GM21423 (cell line): ENCODE measurements around the gene SRD5A1.
A peak's percentile ranks its signal among the peaks of the same experiment; 100 is the strongest.
"Not testable (repeated sequence)": the region's sequence is repeated elsewhere in the genome, so short reads cannot be mapped to it uniquely, and the experiment has no call there.

Source experiments
- ATAC-seq: cut with Tn5 transposase; IDR thresholded peaks from one replicate; pipeline ENCODE4 v1.9.1; 2021; ENCODE audit warnings: mild to moderate bottlenecking, moderate library complexity; ENCODE audit not compliant: unreplicated experiment

The SRD5A1 gene

DNA sequence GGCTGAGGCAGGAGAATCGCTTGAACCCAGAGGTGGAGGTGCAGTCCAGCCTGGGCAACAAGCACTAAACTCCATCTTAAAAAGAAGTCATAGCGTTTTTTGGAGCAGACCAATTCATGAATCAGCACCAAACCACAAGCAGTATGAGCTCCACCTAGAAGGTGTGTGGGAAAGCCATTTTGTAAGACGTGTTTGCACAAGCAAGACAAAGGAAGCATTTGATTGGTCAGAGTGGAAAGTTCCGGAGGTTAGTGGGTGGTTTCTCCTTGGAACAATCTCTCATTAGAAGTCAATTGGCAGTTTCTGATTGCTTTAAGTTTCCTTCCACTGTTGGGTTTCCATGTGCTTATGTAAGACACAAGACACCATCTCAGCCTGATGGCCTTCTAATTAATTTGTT, 5.0 kb downstream of the SRD5A1 start:
- ATAC-seq = no peak

DNA sequence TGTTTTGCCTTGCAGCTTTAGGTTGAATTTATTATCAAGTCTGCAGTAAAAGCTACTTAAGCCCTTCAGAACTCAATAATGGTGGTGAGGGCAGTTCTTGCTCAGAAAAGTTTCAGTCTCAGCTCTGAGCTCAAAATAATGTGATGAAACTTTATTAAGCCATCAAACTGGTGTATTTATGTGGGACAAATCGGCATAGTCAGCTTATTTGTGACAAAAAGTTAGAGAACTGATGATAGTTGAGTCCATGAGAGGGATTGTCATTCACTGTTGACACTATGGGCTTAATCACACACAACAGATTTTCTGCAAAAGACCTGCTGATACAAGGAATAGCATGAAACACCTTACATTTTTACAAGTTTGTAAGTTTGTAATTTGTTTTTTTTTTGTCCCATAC, 9.4 kb downstream of the SRD5A1 start:
- ATAC-seq = no peak

DNA sequence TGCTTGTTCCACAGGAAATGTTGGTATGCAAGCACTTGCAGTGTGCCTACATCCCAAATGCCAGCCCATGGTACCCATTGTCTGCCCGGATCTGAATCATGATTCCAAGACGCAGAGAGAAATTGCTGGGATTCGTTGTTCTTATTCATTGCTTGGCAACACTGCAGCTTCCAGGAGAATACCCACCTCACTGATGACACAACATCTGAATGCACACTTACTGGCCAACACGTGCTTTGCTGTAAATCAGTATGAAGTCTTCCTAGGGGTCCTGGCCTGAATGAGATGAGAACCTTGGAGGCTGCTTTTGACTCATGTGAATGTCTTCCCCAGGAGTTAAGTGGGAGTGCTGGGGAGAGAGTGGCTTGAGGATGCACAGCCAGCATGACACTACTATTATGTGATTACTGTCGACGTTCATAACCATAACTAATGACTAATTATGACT, 11.6 kb downstream of the SRD5A1 start:
- ATAC-seq = no peak

DNA sequence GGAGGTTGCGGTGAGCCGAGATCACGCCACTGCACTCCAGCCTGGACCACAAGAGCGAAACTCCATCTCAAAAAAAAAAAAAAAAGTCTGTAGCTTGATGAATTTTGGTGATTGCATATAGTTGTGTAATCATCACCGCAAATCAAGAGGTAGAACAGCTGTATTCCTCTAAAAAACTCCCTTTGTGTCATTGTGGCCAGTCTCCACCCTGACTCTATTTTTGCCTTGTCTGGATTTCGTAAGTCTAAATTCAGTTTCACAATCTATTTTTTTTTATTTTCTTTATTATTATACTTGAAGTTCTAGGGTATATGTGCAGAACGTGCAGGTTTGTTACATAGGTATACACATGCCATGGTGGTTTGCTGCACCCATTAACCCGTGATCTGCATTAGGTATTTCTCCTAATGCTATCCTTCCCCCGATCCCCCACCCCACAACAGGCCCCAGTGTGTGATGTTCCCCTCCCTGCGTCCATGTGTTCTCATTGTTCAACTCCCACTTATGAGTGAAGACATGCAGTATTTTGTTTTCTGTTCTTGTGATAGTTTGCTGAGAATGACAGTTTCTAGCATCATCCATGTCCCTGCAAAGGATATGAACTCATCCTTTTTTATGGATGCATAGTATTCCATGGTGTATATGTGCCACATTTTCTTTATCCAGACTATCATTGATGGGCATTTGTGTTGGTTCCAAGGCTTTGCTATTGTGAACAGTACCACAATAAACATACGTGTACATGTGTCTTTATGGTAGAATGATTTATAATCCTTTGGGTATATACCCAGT, 12.5 kb downstream of the SRD5A1 start:
- not testable (repeated sequence) for ATAC-seq

DNA sequence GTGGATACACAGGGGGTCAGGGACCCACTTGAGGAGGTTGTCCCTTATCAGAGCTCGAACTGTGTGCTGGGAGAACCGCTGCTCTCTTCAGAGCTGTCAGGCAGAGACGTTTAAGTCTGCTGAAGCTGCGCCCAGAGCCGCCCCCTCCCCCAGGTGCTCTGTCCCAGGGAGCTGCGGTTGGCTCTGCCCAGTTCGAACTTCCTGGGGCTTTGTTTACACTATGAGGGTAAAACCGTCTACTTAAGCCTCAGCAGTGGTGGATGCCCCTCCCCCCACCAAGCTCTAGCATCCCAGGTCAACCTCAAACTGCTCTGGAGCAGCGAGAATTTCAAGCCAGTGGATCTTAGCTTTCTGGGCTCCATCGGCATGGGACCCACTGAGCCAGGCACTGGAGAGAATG, 15.9 kb downstream of the SRD5A1 start:
- no peak for ATAC-seq

DNA sequence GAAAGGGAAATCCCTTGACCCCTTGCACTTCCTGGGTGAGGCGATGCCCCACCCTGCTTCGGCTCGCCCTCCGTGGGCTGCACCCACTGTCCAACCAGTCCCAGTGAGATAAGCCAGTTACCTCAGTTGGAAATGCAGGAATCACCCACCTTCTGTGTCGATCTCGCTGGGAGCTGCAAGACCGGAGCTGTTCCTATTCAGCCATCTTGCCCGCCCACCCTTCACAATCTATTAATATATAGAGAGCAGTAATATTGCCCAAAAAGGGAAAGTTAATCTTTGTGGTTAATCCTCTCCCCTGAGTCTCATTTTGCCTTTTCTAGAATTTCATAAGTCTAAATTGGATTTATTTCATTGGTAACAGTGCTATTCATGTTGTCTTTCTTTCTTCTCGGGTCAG, 16.4 kb downstream of the SRD5A1 start:
- ATAC-seq = no peak

DNA sequence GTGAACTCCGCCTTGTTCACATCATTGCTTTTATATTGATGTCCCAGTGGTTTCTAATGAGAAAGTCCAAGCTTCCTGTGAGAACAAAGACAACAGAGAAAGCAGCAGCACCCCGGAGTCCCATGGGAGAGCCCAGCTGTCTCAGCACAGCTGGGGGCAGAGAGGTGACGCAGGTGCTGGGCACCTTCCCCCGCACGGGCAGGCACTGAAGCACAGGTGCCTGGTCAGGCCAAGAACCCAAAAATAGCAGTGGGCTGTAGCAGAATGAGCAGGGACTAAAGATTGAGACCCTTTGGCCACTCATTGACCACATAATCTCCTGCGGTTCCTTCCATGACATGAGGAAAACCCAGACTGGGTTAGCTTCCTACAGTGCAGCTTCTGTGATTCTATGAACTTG, 18.8 kb downstream of the SRD5A1 start:
- peak; percentile 96 for ATAC-seq

DNA sequence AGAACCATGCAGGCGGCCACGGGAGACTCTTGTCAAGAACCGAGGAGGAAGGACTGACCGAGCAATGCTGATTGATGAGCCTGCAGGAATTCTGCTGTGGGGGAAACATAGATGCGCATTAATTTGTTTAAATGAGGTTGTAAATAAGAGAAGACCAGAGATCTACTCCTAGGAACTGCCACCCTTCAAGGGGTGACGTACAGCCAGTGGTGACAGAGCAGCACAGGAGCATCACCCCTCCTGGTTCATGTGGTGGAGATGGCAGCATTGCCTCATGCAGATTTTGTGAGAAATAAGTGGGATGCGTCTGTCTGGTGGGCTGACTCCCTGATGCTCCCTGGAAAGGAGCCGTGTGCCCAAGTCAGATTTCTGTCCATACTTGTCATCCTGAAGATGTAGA, 22.2 kb downstream of the SRD5A1 start:
- no peak for ATAC-seq

DNA sequence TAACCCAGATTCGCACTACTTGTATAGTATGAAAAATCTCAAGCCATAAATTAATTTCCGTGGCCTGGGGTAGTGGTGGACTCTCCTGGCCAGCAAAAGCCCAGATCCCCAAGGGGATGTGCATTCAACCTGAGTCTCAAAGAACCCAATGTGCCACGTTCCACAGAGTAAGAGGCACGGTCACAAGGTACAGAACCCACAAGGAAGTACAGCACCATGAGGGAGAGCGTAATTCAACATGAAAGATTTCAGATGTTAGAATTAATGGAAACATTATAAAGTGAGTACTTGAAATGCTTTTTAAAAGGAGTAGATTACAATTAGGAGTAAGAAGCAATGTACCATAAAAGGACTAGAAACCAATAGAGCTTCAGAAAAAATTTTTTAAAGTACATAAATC, 23.4 kb downstream of the SRD5A1 start:
- no peak for ATAC-seq

DNA sequence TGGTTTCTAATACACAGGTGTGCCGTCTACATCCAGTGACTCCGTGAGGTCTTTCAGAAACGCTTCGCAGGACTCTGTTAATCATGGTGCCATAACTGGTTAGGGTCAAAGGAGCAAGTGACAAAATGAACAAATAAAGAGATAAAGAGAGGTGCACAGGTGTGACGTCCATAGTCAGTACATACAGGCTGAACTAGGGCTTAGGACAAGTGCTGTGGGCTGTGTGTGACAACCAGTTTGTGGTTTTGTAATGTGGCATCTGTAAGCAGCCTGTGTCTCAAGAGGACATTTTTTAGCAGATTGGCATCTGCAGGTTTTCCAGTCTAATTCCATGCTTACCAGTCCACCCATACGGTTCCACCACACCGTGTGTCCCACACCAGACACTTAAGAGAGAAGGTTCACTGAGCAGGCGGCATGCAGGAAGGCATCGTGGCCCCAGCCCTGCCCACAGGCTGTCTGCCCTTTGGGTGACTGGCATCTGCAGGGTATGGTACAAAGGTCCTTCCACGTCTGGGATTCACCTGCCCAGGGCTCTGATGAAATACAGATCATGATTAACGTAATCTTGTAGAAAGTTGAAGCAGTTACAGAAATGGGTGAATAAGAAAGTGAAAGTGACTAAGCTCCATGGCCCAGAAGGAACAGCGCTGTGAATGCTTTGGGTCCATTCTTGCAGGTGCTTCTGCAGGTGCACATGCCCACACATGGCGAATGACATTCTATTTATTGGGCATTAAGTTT, 26.9 kb downstream of the SRD5A1 start:
- peak; percentile 79 for ATAC-seq

DNA sequence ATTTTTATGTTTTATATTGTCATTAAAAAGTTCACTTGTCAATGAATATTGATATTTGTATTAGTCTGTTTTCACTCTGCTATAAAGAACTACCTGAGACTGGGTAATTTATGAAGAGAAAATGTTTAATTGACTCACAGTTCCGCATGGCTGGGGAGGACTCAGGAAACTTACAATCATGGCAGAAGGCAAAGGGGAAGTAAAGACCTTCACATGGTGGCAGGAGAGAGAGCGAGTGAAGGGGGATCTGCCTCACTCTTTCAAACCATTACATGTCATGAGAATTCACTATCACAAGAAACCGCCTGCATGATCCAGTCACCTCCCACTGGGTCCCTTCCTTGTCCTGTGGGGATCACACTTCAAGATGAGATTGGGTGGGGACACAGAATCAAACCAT, 27.4 kb downstream of the SRD5A1 start:
- ATAC-seq = peak; percentile 37

DNA sequence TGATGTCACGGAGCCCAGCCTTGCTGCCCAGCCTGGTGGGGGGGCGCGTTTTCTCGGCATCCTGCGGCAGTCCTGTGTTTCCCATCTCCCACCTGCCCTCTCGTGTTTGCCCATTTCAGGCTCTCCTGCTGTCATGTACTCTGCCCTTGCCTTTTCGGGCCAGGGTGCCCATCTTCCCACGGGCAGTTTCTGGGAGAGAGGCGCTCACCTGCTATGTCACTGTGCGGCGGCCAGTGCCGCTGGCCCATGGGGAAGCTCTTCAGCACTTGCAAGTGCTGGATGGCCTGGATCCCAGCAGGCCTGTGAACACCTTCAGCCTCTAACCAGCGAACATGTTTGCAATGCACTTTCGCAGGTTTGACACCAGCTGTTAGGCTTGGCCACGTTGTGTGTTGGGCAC, 33.5 kb downstream of the SRD5A1 start:
- no peak for ATAC-seq

DNA sequence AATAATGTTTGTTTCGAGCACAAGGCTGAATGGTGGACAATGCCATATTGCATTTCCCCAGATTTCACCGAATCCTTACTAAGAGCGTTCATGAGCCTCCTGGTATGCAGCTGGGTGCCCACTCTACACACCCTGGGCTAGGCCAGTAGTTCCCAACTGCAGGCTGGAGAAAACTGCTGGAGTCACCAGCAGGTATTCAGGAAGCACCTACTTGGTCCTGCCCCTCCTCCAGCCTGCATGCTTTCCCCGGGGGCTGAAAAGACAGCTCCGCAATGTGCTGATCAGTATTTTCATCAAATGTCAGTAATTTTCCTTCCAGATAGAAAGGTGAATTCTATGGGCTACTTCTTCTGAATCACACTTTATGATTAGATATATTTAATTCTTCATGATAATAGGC, 34.4 kb downstream of the SRD5A1 start:
- ATAC-seq = no peak

DNA sequence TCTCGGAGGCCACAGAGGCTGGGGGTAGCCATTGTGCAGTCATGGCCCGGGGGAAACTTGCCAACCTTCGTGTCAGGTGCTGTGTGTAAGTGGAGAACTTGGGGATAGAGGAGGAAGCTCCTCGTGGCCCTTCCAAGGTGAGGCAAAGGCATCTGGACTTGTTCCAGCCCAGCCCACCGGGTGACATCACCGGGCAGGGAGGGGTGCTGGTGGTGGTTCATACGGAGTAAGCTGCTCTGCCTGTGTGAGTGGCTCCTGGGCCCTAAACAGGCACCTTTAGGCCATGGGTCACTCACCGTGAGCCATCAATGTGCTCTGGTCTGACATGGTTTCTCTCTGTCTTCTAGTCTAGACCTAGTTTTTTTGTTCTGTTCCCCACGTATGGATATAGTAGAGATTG, 35.5 kb downstream of the SRD5A1 start:
- not testable (repeated sequence) for ATAC-seq

DNA sequence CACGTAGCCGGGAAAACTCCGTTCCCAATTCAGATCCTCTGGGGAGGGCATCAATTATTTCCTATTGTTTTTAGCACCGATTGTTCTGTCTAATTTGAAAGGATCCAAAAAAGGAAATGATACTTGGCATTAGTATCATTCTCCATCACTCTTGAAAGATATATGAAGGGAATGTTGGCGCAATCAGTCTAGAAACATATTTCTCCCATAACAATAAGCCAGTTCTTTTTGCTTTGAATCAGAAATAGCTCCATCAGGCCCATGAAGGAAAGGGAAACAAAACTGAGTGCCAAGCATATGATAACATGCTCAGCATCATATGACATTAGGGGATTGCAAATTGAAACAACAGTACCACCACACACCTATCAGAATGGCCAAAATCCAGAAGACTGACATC, 39.8 kb downstream of the SRD5A1 start:
- ATAC-seq = no peak

DNA sequence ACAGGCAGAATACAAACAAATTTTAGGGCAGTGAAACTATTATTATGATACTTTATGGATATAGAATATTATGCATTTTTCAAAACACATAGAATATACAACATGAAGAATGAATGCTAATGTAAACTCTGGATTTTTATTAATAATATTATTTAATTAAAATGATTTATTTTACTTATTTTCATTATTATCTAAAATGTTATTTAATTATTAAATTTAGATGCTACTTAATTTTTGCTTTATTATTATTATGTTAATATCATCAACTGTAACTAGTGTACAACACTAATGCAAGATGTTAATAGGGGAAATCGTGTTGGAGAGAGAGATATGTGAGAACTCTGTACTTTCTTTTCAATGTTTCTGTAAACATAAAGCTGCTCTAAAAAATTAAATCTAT, 40.7 kb downstream of the SRD5A1 start:
- ATAC-seq = no peak

DNA sequence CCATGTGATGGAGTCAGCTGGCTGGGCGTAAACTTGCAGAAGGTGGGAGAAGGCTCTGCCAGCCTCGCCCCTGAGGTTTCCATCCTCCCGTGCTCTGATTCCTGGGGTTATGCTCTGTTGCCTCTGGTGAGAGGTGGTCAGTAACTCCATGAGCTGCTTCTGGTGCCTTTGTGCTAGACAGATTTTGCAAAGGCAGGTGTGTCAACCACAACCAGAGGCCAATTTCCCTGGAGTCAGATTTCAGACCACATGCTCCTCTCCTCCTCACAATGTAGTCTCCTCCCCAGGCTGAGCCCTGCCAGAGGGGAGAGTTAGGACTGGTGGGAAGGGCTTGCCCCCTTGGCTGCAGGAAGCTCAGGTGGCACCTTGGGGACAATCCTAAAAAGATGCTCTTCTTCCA, 41.2 kb downstream of the SRD5A1 start:
- no peak for ATAC-seq

DNA sequence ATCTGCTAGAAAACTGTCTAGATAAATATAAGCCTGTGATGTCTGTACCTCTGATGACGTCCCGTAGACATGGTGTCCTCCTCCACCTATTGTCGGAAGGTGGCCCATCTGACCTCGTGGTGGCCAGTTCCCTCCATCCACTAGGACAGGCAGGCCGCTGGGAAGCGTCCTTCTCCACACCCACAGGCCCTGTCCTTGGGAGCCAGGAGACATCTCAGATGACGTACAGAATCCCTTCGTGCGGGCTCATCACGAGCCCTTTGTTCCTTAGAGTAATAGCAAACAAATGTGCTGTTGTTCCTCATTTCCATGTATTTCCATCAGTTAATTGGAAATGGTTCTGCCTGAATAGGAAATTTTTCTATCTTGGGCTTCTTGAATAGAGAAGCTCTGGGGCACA, 41.6 kb downstream of the SRD5A1 start:
- ATAC-seq = no peak

DNA sequence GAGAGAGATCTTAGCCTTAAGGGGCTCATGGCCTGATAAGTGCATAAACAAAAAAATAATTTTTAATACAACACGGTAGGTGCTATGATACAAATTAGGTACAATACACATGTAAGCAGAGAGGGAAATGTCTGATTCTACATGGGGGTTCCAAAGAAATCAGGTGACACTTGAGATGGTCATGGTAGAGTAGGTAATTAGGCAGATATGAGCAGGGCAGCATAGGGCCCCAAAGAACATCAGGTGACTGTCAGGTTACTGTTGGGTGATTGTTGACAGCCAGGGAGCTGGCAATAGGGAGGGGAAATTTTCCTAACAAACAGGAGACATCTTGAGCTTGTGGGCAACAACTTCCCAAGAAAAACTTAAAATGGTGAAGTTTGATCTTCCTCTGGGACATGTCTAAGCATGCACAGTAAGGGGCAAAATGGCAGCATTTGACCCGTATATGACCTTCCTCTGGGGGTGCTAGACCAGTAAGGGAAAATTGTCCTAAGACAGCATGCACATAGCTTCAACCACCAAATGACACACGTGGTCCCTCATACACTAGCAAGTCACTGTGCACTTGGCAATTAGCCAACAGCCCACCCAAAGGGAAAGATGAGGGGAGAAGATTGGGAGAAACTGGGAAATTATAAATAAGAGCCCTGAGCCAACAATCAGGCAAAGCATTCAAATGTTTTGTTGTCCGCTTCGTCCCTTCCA, 42.7 kb downstream of the SRD5A1 start:
- no peak for ATAC-seq

DNA sequence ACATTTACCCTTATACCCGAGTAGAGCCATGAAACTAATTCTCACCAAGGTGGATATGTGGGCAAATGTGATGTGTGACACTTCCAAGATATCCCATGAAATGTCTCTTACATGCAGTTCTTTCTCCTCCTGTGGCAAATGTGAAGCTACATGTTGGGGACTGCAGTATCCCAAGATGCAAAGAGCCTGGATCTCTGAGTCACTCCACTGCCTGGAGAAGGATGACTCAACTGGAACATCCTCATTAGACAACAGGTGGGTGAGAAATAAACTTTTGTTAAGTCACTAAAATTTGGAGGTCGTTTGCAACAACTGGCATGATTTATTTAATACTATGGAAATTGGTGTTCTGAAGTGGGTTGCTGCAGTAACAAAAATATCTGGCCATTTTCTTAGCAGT, 43.5 kb downstream of the SRD5A1 start:
- ATAC-seq = no peak

DNA sequence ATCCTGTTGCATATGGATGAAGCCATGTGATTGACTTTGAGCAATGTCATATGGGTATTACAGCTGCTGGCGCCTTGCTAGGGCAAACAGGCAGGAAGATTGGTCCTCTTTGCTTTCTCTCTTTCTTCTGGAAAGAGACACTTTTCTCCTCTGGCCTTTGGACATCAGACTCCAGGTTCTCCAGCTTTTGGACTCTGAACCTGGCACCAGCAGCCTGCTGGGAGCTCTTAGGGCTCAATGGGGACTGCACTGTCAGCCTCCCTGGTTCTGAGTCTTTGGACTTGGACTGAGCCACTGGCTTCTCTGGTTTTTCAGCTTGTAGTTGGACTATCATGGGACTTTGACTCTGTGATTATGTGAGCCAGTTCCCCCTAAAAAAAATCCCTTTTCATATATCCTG, 45.1 kb downstream of the SRD5A1 start:
- no peak for ATAC-seq

DNA sequence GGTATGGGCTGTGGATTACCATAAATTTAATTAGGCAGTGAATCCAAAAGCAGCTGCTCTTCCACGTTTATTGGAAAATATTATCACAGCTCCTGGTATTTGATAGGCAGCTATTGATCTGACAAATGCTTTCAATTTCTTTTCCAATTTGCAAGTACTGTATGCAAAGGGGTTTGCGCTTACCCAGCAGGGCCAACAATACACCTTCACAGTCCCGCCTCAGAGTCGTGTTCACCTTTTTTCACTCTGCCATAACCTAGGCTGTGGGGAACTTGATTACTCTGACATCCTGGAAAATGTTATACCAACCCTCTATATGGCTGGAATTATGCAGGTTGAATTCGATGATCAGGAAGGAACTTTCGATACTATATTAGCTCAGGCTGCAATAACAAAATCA, 47.7 kb downstream of the SRD5A1 start:
- no peak for ATAC-seq
